VCaP (cell line): Measurements from ENCODE around the gene RGS1.

Source experiments
- H3K27ac ChIP-seq: fragments of 450-650 bp; 2 replicates; pipeline ENCODE4 v1.5.1; 2017
- CTCF ChIP-seq: fragments of 450-650 bp; conservative IDR thresholded peaks from 2 replicates; pipeline ENCODE4 v1.5.1; 2017; ENCODE audit warnings: mild to moderate bottlenecking, moderate library complexity

RGS1 gene

GRCh38 chr1:192601143-192601542 lies 25.6 kb downstream of the RGS1 start:
- no peak for TF ChIP-seq CTCF
- no peak overlapping the region for H3K27ac ChIP-seq

GRCh38 chr1:192601567-192601966 lies 26.0 kb downstream of the RGS1 start:
- TF ChIP-seq CTCF, result no peak
- no peak overlapping the region for H3K27ac ChIP-seq

GRCh38 chr1:192602757-192603156 lies 27.2 kb downstream of the RGS1 start:
- TF ChIP-seq CTCF, result no peak

GRCh38 chr1:192603218-192603787 lies 27.7 kb downstream of the RGS1 start:
- no peak overlapping the region for H3K27ac ChIP-seq
- no peak for TF ChIP-seq CTCF

More at GRCh38 chr1:192602757-192603156, 27.2 kb downstream of the RGS1 start:
- H3K27ac ChIP-seq, result no peak overlapping the region

GRCh38 chr1:192604979-192605620 lies 29.5 kb downstream of the RGS1 start:
- no peak for TF ChIP-seq CTCF
- H3K27ac ChIP-seq, result no peak overlapping the region

- TF ChIP-seq CTCF, result no peak
- no peak overlapping the region for H3K27ac ChIP-seq
Observed at GRCh38 chr1:192608671-192609070, 33.1 kb downstream of the RGS1 start.

- no peak overlapping the region for H3K27ac ChIP-seq
- TF ChIP-seq CTCF, result no peak
Observed at GRCh38 chr1:192609110-192610079, 33.8 kb downstream of the RGS1 start.
